Umbilical cord (tissue), 2 donors: Measurements from ENCODE around the gene BCLAF1. TPM values are rescaled to one million over a fixed set of nuclear protein-coding genes. Genes with fewer than 3 reads are reported as not detected.
"Not testable (repeated sequence)": the region's sequence is repeated elsewhere in the genome, so short reads cannot be mapped to it uniquely, and the experiment has no call there.

ENCODE experiments used
- DNase-seq: peaks from one replicate; pipeline ENCODE4 v3.0.0-alpha.2; 2015; ENCODE audit warnings: low spot score
- total RNA-seq: library from RNA; depleted of rRNA; stranded (reverse); fragments of >200 nt; gene quantifications from one replicate; pipeline ENCODE4 v1.2.3, GENCODE V29; 2014; ENCODE audit warnings: low replicate concordance; ENCODE audit not compliant: insufficient read depth

The BCLAF1 gene
- total RNA-seq, 1 donor from 2014 or later = 126 TPM

DNA sequence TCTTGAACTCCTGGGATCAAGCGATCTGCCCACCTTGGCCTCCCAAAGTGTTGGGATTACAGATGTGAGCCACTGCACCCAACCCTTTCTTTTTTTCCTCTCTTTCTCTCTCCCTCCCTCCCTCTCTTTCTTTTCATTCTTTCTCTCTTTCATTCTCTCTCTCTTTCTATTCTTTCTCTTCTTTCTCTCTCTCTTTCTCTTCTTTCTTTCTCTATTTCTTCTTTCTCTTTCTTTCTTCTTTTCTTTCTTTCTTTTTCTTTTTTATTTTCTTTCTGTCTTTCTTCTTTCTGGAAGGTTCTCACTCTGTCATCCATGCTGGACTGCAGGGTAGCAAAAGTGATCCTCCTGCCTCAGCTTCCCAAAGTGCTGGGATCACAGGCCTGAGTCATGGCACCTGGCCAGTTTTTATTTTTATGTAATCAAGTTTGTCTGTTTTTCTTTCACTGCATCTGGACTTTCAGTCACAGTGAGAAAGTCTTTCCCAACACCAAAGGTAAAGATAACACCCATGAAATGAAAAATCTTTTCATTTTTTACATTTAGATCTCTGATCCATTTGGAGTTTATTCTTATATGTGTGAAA lies 20.2 kb upstream of the BCLAF1 start:
- DNase-seq = no peak

DNA sequence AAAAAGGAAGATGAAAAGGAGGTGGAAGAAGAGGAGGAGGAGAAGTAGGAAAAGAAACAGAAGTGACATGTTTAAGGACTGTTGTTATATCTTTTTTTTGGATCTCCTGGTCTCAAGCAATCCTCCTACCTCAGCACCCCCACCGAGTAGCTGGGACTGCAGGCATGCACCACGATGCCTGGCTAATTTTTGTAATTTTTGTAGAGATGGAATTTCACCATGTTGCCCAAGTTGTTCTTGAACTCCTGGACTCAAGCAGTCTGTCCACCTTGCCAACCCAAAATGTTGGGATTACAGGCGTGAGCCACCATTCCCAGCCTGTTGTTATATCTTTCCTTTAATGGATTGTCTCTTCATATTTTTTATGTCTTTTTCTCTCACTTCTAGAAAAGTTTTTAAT lies 19.5 kb upstream of the BCLAF1 start:
- no peak for DNase-seq

DNA sequence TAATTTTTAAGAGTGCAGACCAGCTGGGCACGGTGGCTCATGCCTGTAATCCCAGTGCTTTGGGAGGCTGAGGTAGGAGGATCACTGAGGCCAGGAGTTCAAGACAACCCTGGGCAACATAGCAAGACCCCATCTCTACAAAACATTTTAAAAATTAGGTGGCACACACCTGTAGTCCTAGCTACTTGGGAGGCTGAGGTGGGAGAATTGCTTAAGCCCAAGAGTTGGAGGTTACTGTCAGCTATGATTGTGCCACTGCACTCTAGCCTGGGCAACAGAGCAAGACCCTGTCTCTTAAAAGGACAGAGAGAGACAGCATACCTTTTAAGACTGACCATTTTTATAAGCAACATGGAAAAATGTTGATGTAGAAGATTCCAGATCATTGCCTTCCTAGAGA lies 18.8 kb upstream of the BCLAF1 start:
- not testable (repeated sequence) for DNase-seq

DNA sequence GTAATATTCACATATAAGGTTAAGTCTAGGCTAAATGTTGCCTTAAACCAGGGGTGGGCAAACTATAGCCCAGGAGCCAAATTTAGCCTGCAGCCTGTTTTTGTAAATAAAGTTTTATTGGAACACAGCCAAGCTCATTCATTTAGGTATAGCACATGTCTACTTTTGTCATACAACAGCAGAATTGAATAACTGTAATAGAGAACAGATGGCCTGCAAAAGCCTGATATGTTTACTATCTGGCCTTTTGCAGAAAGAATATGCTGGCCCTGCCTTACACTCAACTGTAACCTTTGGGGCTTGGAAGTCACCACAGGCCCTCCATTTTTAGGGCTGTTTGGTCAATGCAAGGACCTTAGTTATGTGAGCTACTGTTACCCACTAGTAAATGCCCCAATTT lies 17.7 kb upstream of the BCLAF1 start:
- no peak for DNase-seq

DNA sequence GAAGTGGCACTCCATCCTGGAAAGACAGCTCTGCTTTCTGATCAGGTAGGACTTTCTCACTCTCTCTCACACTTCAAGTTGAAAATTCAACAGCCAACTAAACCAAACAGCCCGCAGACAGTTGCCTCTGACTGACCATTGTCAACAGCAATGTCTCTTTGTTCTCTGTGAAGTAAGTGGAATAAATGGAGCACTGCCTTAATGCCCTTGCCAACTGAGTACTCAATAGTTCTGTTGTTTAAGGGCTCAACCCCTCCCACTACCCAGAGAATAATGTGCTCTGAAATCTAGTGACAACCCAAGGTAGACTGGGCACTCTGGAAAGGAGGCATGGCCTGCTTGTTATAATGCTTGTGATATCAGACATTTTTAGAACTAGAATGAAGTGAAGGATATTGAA lies 16.8 kb upstream of the BCLAF1 start:
- DNase-seq = no peak

DNA sequence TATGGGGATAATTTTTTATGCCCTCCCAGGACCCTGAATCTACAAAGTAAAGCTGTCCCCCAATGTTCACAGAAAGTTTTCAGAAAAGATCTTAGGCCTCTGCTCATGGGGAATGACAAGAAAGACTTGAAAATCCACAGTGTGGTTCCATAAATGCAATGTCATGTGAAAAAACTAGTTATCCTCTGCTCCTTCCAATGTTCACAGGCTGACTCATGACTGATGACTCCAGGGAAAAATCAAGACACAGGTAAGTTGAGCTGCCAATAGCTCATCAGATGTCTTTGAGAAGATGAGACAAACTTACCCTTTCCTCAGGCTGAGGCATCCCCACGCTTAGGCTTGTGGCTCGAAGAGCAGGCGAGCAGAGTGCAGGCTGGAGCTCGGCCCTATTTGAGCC lies 14.8 kb upstream of the BCLAF1 start:
- DNase-seq = no peak

DNA sequence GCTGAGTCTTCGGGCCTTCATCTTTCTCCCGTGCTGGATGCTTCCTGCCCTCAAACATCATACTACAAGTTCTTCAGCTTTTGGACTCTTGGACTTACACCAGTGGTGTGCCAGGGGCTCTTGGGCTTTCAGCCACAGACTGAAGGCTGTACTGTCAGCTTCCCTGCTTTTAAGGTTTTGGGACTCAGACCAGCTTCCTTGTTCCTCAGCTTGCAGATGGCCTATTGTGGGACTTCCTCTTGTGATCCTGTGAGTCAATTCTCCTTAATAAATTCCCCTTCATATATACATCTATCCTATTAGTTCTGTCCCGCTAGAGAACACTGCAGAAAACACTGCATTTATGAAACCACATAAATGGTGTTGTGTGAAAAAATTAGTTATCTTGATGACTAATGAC lies 13.9 kb upstream of the BCLAF1 start:
- DNase-seq = no peak

DNA sequence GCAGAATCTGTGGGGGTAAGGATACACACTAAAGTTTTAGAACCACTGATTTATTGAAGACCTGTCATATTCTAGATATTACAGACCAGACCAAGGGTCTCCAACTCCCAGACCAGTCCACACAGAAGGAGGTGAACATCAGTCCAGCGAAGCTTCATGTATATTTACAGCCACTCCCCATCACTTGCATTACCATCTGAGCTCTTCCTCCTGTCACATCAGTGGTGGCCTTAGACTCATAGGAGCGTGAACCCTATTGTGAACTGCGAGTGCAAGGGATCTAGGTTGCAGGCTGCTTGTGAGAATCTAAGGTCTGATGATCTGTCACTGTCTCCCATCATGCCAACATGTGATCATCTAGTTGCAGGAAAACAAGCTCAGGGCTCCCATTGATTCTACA lies 5.0 kb upstream of the BCLAF1 start:
- DNase-seq = no peak

DNA sequence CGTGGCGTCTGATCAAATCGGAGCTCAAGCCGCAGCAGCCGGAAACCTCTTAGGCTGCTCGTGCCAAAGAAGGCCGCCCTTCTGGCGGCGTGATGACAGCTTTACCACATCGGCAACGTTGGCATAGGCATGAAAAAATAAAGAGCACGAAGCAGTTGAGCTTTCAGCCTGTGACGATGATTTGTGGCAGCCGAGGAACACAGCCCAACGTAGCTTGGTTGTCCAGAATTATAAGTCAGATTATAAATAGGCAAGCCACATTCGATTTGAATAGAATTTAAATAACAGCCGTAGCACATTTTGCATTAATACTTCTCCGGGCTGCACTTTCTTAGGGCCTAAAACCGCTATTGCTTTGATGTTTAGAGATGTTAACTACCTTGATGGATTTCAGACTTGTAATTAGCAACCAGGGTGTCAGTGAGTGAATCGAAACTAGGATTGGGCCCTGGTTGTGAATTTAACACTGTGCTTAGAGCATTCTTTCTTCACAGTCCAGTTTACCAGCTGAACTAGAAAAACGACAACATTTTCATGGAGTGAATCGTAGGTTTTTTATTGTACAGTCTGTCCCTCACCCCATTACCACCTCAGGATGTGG lies 864 bp upstream of the BCLAF1 start:
- DNase-seq = no peak

DNA sequence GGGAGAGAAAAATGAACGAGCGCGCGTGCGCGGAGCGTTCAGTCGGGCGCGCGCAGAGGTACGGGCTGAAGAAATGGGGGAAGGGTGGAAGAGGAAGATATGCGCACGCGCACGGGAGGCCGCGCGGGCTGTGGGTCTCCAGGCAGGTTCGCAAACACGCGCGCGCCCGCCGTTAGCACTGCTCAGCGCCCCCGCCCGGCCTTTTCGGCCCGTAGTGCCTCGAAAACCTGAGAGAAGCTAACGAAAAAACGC lies 393 bp downstream of the BCLAF1 start:
- DNase-seq = peak; percentile 95

DNA sequence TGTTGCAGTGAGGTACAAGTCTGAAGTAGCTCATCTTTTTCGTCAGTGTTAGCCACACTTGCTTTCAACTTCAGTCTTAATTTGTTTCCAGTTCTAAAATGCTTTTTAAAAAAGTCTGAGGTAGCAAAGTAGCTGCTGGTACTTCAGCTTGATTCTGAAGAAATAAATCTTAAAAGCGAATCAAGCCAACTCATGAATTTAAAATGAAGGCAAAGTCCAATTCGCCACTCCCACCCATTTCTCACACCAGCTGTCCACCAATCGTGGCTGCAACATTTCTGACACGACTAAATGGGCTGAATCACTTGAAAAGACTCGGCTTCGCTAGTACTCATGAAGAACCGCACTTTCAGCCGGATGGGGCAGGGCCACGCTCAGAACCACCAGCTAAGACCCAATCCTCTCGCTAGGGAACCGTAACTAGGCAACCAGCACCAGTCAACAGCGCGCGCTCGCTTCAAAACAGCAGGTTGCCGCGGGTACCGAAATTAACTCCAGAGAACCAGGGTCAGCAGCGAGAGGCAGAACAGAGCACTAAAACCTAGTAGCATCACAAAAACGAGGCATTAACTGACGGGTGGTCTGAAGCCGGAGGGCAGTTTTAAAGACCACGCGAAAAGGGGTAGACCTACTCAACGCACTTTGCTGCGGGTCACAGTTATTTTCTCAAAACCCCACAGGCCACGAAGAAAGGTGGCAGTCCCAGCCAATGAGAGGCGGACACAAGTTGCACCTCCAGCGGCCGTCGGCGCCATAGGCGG lies 900 bp downstream of the BCLAF1 start:
- peak; percentile 87 for DNase-seq

DNA sequence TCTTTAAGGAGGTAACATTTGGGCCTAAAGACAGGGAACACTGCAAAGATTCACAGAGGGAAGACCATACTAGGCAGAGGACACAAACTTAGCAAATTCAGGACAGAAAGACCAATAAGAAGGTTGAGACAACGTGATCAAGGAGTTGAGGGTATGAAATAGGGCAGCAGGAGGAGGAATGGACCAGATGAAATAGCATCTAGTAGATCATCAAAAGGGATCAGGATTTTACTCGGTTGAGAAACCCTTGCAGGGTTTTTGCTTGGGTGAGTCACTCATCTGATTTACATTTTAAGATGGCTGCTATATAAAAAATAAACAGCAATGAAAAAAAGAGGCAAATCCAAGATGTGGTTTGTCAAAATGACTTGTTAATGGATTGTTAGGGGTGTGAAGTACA lies 4.7 kb downstream of the BCLAF1 start:
- no peak for DNase-seq

DNA sequence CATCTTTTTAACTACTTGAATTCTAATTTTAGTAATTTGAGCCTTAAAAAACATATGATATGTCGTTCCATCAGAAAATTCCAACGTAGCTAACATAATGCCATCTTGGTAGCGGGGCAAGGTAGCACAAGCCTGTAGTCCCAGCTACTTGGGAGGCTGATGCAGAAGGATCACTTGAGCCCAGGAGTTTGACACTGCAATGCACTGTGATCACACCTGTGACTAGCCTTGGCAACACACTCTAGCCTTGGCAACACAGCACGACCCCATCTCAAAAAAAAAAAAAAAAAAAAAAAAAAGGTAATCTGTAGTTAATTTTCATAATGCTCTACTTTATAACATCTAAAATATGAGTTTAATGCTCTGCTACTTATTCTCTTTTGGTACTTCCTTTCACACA lies 6.7 kb downstream of the BCLAF1 start:
- DNase-seq = no peak

DNA sequence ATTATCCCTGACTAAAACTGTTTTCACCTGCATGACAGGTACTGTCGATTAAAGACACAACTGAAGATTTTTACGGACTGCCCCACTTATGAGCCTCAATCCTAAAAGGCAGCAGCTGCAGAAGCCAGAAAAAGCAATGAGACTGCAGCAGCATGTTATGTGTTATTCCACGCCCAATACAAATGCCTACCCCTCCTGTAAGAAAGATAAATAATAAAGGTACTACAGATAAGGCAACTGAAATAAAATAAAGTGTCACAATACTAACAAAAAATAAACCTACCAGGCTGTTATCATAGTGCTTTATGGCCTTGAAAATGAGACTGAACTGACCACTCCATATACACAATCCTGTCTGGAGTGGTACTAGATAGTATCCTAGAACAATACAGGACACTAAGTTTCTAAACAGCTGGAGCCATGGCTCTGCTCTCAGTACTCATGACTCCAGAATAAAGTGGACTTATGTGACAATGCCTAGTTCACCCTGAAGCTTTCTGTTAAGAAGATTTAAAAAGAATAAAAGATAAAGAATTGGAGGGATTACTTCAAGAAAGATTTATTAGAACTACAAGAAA lies 9.5 kb downstream of the BCLAF1 start:
- no peak for DNase-seq

DNA sequence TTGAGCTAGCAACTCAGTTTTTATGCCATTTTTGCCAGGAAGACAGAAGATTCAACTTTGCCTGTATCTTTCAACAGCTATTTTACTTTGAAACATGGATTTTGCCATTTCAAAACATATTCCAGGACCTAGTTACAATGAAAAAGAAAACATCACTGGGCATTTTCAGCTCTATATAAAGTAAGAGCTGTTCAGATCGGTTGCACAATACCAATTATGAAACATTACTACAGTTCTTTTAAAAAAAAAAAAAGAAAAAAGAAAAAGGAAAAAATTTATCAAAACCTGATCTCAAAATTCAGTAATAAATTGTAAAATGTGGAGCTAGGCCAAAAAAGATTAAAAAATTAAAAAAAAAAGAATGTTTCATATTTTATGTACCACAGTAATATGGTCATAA lies 15.6 kb downstream of the BCLAF1 start:
- DNase-seq = no peak

DNA sequence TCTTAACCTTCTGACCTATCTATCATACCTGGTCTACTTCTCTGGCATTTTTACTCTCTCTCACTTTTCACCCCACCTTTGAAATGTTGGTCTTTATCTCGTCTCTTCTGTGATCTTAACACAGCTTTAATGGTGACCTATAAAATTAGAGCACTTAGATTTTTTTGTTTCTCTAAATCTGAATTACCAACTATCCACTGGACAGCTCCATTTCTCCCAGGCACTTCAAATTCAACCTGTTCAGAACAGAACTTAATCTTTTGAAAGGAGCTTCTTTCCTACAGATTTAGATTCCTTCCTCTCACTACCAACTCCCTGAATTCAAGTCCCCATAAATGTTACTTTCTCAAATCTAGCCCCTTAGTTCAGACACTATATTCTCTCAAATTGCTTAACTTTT lies 24.5 kb downstream of the BCLAF1 start:
- no peak for DNase-seq

DNA sequence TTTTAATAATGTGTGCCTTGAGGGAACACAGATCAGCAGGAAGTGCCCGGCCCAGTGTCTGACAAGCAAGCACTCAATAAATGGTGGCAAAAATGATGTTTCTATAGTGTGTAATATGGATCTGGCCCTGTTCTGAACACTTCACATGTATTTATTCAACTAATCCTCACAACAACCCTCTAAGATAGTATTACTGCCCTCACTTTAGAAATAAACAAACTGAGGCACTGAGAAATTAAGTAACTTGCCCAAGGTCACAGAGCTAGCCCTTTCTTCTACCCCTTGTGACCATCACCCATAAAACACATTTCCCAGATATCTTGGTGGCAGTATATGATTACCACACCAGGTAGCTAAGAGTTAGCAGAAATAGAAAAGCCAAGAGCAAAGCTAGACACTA lies 26.7 kb downstream of the BCLAF1 start:
- DNase-seq = no peak

DNA sequence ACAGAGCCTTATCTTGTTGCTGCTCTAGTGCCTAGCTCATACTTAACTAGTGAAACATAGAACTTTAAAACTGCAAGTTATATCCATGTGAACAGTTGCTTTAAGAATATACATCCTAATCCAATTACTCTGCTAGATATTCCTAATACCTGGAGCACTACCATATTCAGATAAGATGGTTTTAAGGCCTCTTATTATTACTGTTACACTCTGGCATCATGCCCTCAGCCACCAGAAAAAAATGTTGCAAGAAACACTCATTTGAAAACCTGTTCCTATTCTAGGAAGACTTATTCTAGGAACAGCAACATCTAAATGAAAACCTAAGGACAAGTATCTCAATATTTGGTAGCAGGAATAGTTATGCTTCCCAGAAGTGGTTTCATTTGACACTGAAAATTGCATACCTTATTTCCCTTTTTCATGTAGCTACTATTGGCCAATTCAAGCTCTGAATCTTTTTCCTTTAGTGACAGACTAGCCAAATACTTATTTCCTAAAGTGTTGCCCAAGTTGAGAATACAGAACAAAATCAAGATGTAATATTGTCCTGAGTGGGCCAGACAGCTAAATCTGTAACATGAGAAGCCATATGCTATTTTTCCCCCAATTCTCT lies 34.7 kb downstream of the BCLAF1 start:
- no peak for DNase-seq

DNA sequence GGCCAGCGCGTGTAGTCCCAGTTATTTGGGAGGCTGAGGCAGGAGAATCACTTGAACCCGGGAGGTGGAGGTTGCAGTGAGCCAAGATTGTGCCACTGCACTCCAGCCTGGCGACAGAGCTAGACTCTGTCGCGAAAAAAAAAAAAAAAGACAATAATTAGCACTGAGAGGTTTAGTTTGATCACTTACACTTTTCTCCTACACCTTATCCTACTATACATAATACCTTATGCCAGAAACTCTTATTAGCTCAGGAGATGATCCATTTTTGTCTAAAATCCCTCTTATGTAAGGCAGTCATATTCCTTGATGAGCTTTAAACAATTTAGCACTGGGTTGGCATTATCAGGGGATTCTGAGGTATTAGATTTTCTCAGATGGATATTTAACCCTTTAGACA lies 35.9 kb downstream of the BCLAF1 start:
- DNase-seq = no peak

DNA sequence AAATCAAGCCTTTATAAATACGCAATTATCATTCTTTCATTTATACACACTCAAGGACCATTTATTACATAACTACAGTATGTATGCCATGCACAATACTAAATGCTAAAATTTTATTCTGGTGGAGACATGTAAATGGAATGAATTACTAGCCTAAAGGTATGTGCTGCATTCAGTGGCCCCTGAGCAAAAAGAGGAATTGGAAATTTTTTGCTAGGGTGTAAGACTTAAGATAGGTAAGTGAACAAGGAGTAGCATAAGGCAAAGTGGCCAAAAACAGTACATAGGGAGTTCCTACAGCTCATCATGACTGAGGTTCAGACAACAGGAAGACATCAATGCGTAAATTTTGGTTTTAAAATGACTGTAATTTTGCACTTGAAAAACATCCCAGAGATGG lies 37.2 kb downstream of the BCLAF1 start:
- DNase-seq = no peak

DNA sequence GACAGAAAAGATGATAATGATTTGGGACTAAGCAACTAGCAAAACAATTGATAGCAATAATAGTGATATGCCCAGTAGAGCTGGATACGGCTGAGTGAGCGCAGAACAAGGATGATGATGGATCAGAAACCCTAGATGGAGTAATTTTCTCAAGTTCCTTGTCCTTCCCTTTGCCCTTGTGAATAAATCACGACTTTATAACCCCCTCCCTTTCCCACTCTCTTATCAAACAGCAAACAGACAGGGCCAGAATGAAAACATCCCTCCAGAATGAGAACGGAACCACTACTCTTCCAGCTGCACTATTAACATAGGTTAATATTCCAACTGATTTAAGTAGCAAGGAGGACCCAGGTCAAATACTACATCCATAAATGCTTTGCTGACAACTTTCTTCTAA lies 38.3 kb downstream of the BCLAF1 start:
- no peak for DNase-seq

DNA sequence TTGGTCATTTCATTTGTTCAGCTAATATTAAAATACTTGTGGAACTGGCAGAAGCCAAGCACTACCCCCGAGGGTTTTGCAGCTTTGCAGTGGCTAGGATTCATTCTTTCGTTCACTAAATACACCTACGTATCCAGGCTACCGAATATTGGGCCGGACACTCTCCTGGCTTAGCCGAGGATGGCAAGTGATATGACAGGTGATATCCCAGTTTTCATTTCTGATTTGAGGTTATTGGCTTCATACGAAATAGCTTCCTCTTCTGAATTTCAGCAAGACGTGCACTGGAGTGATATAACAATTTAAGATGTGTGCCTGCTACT lies 39.0 kb downstream of the BCLAF1 start:
- no peak for DNase-seq
